BLaER1 (cell line): ENCODE measurements around the gene S100A6.

Source experiments
- H3K27ac ChIP-seq: shearing (Covaris generic); formaldehyde crosslinking; 2 replicates; pipeline ENCODE4 v1.8.1; 2022
- H3K27me3 ChIP-seq: shearing (Covaris generic); formaldehyde crosslinking; 2 replicates; pipeline ENCODE4 v1.8.1; 2022
- H3K36me3 ChIP-seq: shearing (Covaris generic); formaldehyde crosslinking; 2 replicates; pipeline ENCODE4 v1.8.1; 2022
- H3K4me1 ChIP-seq: shearing (Covaris generic); formaldehyde crosslinking; 2 replicates; pipeline ENCODE4 v1.8.1; 2022
- H3K4me2 ChIP-seq: shearing (Covaris generic); formaldehyde crosslinking; 2 replicates; pipeline ENCODE4 v1.8.1; 2022
- H3K4me3 ChIP-seq: shearing (Covaris generic); formaldehyde crosslinking; 2 replicates; pipeline ENCODE4 v1.8.1; 2022
- H3K9ac ChIP-seq: shearing (Covaris generic); formaldehyde crosslinking; 2 replicates; pipeline ENCODE4 v1.8.1; 2022
- H3K9me3 ChIP-seq: shearing (Covaris generic); formaldehyde crosslinking; 2 replicates; pipeline ENCODE4 v1.8.1; 2022
- H4K20me1 ChIP-seq: shearing (Covaris generic); formaldehyde crosslinking; 2 replicates; pipeline ENCODE4 v1.8.1; 2022
- Cebpa-rat ChIP-seq: shearing (Covaris generic); IDR thresholded peaks from 2 replicates; pipeline ENCODE4 v1.8.1; 2022

S100A6 gene

DNA sequence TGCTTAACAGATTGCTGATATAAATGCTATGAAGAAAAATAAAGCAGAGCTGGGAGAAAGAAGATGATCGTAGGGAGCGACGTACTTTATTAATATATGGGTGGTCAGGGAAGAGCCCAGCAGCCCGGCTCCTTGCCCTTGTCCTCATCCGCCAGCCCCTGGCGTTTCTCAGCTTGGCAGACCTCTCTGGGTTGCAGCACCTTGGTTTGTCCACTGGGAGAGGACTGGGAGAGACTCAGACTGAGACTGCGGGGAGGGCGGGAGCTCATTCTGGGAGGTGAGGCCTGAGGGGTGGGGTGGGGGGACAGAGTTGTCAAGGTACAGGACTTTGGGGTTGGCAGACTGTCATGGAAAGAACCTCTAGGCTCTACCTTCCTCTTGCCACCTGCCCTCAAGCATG is 16.5 kb upstream of the S100A6 start:
- Histone ChIP-seq H3K27ac (no peak overlapping the region), H3K27me3 (no peaks in the 10 kb centered on the region), H4K20me1 (no peaks in the 10 kb centered on the region), H3K4me3 (no peak overlapping the region), H3K4me2 (no peak overlapping the region), H3K9me3 (no peaks in the 10 kb centered on the region), H3K36me3 (no peaks in the 10 kb centered on the region), H3K4me1 (peaks cover 57% of the 10 kb centered on the region), H3K9ac (no peak overlapping the region)
- TF ChIP-seq Cebpa-rat: no peak

DNA sequence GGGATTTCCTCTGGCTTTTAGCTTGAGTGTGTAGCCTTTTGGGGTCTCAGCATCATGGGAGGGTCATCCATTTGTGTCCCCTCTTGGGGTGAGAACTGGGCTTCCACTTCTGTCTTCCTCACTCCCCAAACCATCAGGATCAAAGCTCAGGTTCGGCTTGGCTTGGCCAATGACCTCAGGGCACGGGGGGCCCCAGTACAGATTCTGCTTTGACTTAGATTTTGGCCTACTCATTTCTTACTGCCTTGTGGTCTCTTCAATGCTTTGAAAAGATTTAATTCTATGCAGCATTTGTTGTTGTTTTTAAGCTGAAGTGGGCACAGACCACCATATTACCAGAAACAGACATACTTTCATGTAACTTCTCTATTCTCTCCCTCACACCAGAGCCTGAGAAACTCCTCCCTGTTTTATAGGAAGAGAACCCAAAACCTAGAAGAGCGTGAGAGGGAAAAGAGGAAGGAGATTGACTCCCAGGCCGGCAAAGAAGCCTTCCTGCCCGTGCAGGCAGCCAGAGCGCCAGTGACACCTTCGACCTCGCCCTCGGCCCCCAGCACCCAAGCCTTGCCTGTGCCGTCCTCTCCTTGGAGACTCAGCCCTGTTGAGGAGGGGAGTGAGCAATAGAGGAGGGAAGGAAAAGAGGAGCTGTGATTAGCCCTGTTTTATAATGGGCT is 15.2 kb upstream of the S100A6 start:
- peak overlapping the region; percentile 86 for H3K4me2 ChIP-seq
- H4K20me1 ChIP-seq: no peaks in the 10 kb centered on the region
- no peaks in the 10 kb centered on the region for H3K27me3 ChIP-seq
- H3K36me3 ChIP-seq: no peaks in the 10 kb centered on the region
- TF ChIP-seq Cebpa-rat: no peak
- H3K4me1 ChIP-seq: peaks cover 71% of the 10 kb centered on the region
- no peak overlapping the region for H3K27ac ChIP-seq
- H3K9ac ChIP-seq: no peak overlapping the region
- H3K4me3 ChIP-seq: no peak overlapping the region
- no peaks in the 10 kb centered on the region for H3K9me3 ChIP-seq

DNA sequence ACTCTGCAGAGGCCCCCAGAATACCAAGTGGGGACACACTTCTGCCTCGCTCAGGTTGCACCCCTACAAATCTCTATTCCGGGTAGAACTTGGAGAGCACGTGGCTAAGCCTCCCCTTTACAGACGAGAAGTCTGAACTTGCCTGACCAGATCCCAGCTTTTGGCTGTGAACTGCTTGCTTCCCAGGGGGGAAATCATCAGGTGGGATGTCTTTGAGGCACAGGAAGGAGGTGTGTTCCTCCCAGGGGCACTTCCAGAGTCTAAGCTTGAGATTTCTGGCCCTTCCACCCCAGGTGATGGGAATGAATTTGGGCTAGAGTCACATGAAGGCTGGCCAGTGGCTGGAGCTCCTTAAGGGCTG is 14.6 kb upstream of the S100A6 start:
- no peaks in the 10 kb centered on the region for H3K9me3 ChIP-seq
- H3K4me1 ChIP-seq: peaks cover 77% of the 10 kb centered on the region
- H3K27ac ChIP-seq: no peak overlapping the region

DNA sequence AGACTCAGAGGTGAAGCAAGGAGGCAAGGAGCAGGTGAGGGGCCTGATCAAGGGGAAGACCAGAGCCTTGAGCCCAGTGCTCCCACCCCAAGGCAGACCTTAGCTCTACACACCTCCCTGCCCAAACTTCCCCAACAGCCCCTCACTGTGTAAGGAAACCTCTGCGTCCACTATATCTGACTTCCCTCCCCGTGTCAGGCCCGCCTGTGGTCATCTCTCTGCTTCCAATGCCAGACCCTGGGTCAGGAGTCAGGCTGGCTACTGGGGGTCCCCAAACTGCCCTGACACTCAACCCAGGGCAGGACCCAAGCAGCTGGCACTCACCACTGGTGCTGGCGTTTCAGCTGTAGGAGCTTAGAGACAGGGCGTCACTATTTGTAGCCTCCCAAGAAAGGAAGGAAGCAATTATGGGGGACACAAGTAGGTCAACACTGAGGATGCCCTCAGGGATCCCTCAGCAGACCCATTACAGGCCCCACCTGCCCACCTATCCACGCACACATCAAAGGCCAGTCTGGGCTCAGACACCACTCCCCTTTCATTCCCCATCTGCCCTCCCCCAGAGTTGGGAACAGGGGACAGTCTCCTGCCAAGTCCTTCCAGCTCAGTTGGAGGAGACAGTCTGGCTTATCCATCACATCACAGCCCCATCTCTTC is 14.1 kb upstream of the S100A6 start:
- H3K36me3 ChIP-seq: no peaks in the 10 kb centered on the region
- no peak for TF ChIP-seq Cebpa-rat
- no peaks in the 10 kb centered on the region for H4K20me1 ChIP-seq
- peak overlapping the region; percentile 86 for H3K4me2 ChIP-seq
- no peak overlapping the region for H3K9ac ChIP-seq
- H3K4me1 ChIP-seq: peaks cover 82% of the 10 kb centered on the region
- H3K27me3 ChIP-seq: no peaks in the 10 kb centered on the region
- no peak overlapping the region for H3K4me3 ChIP-seq
- H3K27ac ChIP-seq: no peak overlapping the region
- no peaks in the 10 kb centered on the region for H3K9me3 ChIP-seq

More for the DNA sequence above, 14.6 kb upstream of the S100A6 start:
- no peaks in the 10 kb centered on the region for H3K27me3 ChIP-seq
- no peaks in the 10 kb centered on the region for H3K36me3 ChIP-seq
- H3K4me3 ChIP-seq: no peak overlapping the region
- H4K20me1 ChIP-seq: no peaks in the 10 kb centered on the region
- peak overlapping the region; percentile 86 for H3K4me2 ChIP-seq
- no peak for TF ChIP-seq Cebpa-rat
- H3K9ac ChIP-seq: no peak overlapping the region

DNA sequence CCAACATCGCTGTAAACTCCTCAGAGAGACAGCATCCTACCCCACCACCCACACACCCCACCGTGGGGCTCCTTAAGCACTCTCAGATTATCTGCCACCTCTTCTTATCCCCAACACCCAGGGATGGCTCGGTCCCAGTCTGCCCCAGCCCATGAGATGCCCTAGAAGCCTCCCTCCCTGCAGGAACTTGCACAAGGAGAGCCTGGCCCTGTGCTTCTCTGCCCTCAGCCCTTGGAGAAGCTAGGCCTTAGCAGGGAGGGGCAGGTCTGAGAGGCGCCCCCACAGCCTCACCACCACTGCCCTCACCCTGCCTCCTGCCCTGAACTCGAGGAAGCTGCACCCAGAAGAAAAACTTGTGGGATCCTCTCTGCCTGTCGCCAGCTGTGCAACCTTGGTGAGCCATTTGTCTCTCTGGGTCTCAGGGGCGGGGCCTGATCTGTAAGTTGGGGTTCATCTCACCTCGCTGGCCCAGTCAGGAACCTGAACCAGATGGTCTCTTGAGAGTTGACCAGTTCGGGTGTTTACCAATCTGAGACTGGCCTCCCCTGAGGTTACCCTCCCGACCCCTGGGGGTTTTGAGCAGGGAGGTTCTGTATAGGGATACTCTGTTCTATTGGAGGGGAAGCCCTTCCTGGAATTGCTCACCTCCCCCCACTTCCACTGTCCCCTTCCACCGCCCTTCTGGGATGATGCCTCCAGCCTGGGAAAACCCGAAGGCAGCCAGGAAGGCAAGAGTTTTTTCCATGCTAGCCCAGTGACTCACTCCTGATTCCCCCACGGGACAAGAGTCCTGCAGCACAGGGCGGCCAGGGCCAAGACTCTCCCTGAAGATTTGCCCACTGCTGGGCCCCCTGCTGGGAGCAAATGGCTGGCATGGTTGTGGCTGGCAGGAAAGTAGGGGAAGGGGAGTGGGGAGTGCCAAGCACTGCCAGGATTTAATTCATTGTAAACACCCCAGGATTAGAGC is 13.2 kb upstream of the S100A6 start, which contains the start of gene S100A3:
Gene S100A3 (minus strand): TSS at position 537 of the 967 bp plus-strand sequence. CDS start 773 bp downstream, outside the sequence.
- no peaks in the 10 kb centered on the region for H3K27me3 ChIP-seq
- H3K9me3 ChIP-seq: no peaks in the 10 kb centered on the region
- H3K36me3 ChIP-seq: no peaks in the 10 kb centered on the region
- H3K4me2 ChIP-seq: peak within 1 kb of the TSS; percentile 86
- H4K20me1 ChIP-seq: no peaks in the 10 kb centered on the region
- H3K4me1 ChIP-seq: peaks cover 85% of the 10 kb centered on the region
- H3K27ac ChIP-seq: no peak within 1 kb of the TSS
- TF ChIP-seq Cebpa-rat: no peak
- 0 out of 2 replicates have a peak within 1 kb of the TSS, but pooled peaks have one; percentile 22 for H3K9ac ChIP-seq
- H3K4me3 ChIP-seq: no peak within 1 kb of the TSS

GRCh38 chr1:153547560-153548551 is 12.1 kb upstream of the S100A6 start:
- Histone ChIP-seq H3K9me3 (no peaks in the 10 kb centered on the region), H3K27me3 (no peaks in the 10 kb centered on the region), H3K36me3 (no peaks in the 10 kb centered on the region), H3K27ac (peak overlapping the region; percentile 83), H4K20me1 (no peaks in the 10 kb centered on the region), H3K4me2 (peak overlapping the region; percentile 86), H3K9ac (0 out of 2 replicates have a peak overlapping the region, but pooled peaks have one; percentile 22), H3K4me3 (no peak overlapping the region), H3K4me1 (peaks cover 85% of the 10 kb centered on the region)
- TF ChIP-seq Cebpa-rat: no peak

GRCh38 chr1:153546796-153547559 is 11.2 kb upstream of the S100A6 start:
- TF ChIP-seq Cebpa-rat: no peak
- Histone ChIP-seq H3K27ac (peak overlapping the region; percentile 83), H3K4me1 (peaks cover 94% of the 10 kb centered on the region), H3K4me2 (peak overlapping the region; percentile 86), H3K36me3 (no peaks in the 10 kb centered on the region), H3K27me3 (no peaks in the 10 kb centered on the region), H3K4me3 (no peak overlapping the region), H3K9me3 (no peaks in the 10 kb centered on the region), H4K20me1 (no peaks in the 10 kb centered on the region), H3K9ac (peak overlapping the region; percentile 68; the same call in 1 of the 2 replicates)

- TF ChIP-seq Cebpa-rat: no peak
- Histone ChIP-seq H3K36me3 (no peaks in the 10 kb centered on the region), H3K4me1 (peaks cover 100% of the 10 kb centered on the region), H3K4me2 (peak overlapping the region; percentile 86), H3K27ac (peak overlapping the region; percentile 83), H3K9ac (peak overlapping the region; percentile 68; the same call in 1 of the 2 replicates), H3K27me3 (no peaks in the 10 kb centered on the region), H3K4me3 (peak overlapping the region; percentile 58), H4K20me1 (no peaks in the 10 kb centered on the region), H3K9me3 (no peaks in the 10 kb centered on the region)
Measured at GRCh38 chr1:153546371-153546770, 10.6 kb upstream of the S100A6 start.
